Panc1 (cell line): Measurements from ENCODE around the gene TIMMDC1.

Experiments
- CTCF ChIP-seq: fragments of 450-650 bp; IDR thresholded peaks from 2 replicates; pipeline ENCODE4 v1.5.1; 2017; ENCODE audit warnings: mild to moderate bottlenecking
- POLR2AphosphoS5 ChIP-seq: IDR thresholded peaks from 2 replicates; pipeline ENCODE4 v1.6.1; 2012; ENCODE audit warnings: mild to moderate bottlenecking, low read depth, low read length, moderate library complexity
- TCF7L2 ChIP-seq: IDR thresholded peaks from 2 replicates; pipeline ENCODE4 v1.6.1; 2011; ENCODE audit warnings: mild to moderate bottlenecking, low read depth, low read length, inconsistent platforms

DNA sequence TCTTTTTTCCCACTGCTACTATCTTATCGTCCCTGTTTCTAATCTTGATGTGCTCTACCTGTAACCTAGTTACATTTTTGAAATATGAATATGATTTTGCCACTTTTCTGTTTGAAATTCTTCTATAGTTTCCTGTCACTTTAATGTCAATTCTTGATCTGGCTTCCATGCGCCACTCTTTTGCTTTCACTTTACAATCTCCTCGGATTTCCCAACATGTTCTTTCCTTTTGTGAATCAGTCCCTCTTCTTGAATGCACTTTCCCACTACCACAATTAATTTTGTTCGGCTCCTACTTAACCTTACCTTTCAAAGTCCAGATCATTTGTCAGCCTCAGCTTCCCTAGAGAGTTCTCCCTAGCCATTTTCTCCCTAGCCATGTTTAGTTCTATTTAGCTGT lies 8.3 kb downstream of the TIMMDC1 start:
- TF ChIP-seq CTCF (no peak), POLR2AphosphoS5 (no peak), TCF7L2 (no peak)
